H1 (cell line): ENCODE data around the gene PCSK9. TPM values are rescaled to one million over a fixed set of nuclear protein-coding genes. Genes with fewer than 3 reads are reported as not detected.

Source experiments
- CTCF ChIA-PET: fragments of 300-600 bp; sonication (Branson Sonifier 250); formaldehyde crosslinking; loops from one replicate; lab custom pipeline; 2021; ENCODE audit not compliant: partially characterized antibody; lab: Charles Lee
- POLR2A ChIA-PET: fragments of 300-600 bp; sonication (Branson Sonifier 250); formaldehyde crosslinking; loops from one replicate; lab custom pipeline; 2021; ENCODE audit warnings: inconsistent platforms; ENCODE audit not compliant: partially characterized antibody; lab: Charles Lee
- DNase-seq, 2 experiments: peaks; one replicate each; pipeline versions ENCODE4 v3.0.0 to v3.0.0-alpha.2; 2010 to 2022; ENCODE audit warnings: low spot score in 2 of 2, low read depth in 1 of 2, mixed read lengths in 1 of 2
- FAIRE-seq: peaks from 2 replicates; lab custom pipeline; 2011; peaks lifted over from hg19 to GRCh38; lab: Jason Lieb, UNC
- H2AFZ ChIP-seq: 2 replicates; pipeline ENCODE4 v1.8.1; 2012; ENCODE audit warnings: low read length, inconsistent platforms
- H2AK5ac ChIP-seq: 2 replicates; pipeline ENCODE4 v1.6.1; 2013; ENCODE audit warnings: low read depth, low read length
- H2BK120ac ChIP-seq: replicated peaks from 2 replicates; pipeline ENCODE3; 2013; ENCODE audit warnings: low read depth, low read length, inconsistent platforms
- H2BK12ac ChIP-seq: 2 replicates; pipeline ENCODE4 v1.6.1; 2013; ENCODE audit warnings: low read depth, low read length
- H2BK15ac ChIP-seq: 2 replicates; pipeline ENCODE4 v1.6.1; 2013; ENCODE audit warnings: low read length
- H2BK20ac ChIP-seq: 2 replicates; pipeline ENCODE4 v1.6.1; 2013; ENCODE audit warnings: low read length
- H2BK5ac ChIP-seq: 2 replicates; pipeline ENCODE4 v1.6.1; 2013; ENCODE audit warnings: low read depth, low read length
- H3K14ac ChIP-seq: 2 replicates; pipeline ENCODE4 v1.6.1; 2013; ENCODE audit warnings: inconsistent platforms; ENCODE audit not compliant: insufficient read length
- H3K18ac ChIP-seq: 2 replicates; pipeline ENCODE4 v1.6.1; 2013; ENCODE audit warnings: low read length; ENCODE audit errors: extremely low read depth
- H3K23ac ChIP-seq: 2 replicates; pipeline ENCODE4 v1.6.1; 2013; ENCODE audit warnings: inconsistent platforms; ENCODE audit not compliant: insufficient read length
- H3K23me2 ChIP-seq: 2 replicates; pipeline ENCODE4 v1.6.1; 2013; ENCODE audit warnings: low read depth, low read length
- H3K27ac ChIP-seq: 2 replicates; pipeline ENCODE4 v1.6.1; 2011; ENCODE audit warnings: low read depth, low read length, inconsistent platforms
- H3K27me3 ChIP-seq, 4 experiments: replicated peaks in 1 of 4; 1 replicate in 1 of 4; 2 replicates in 3 of 4; pipeline versions ENCODE4 v1.6.1 to v1.8.1; 2011 to 2013; ENCODE audit warnings: low read length in 3 of 4, mild to moderate bottlenecking in 3 of 4, inconsistent platforms in 2 of 4, mixed read lengths in 2 of 4, moderate library complexity in 1 of 4; ENCODE audit not compliant: control insufficient read depth in 3 of 4, insufficient read depth in 3 of 4; ENCODE audit errors: extremely low read depth in 1 of 4
- H3K36me3 ChIP-seq, 4 experiments: 2 replicates each; pipeline versions ENCODE4 v1.6.1 to v1.8.1; 2011 to 2013; ENCODE audit warnings: mild to moderate bottlenecking in 4 of 4, low read length in 3 of 4, moderate library complexity in 2 of 4, control low read depth in 1 of 4, inconsistent platforms in 1 of 4; ENCODE audit not compliant: insufficient read depth in 4 of 4, control insufficient read depth in 2 of 4
- H3K4ac ChIP-seq: replicated peaks from 2 replicates; pipeline ENCODE3; 2013; ENCODE audit warnings: low read length, low read depth, mixed read lengths, inconsistent platforms; ENCODE audit not compliant: insufficient read length
- H3K4me1 ChIP-seq, 4 experiments: replicated peaks in 1 of 4; 1 replicate in 1 of 4; 2 replicates in 3 of 4; pipeline versions ENCODE4 v1.6.1 to v1.8.1; 2011 to 2013; ENCODE audit warnings: low read length in 3 of 4, inconsistent platforms in 2 of 4, mixed read lengths in 1 of 4; ENCODE audit not compliant: insufficient read depth in 4 of 4, control insufficient read depth in 3 of 4
- H3K4me2 ChIP-seq, 2 experiments: 2 replicates each; pipeline versions ENCODE4 v1.6.1 to v1.8.1; 2011 to 2013; ENCODE audit warnings: low read depth in 2 of 2, low read length in 2 of 2, control low read depth in 1 of 2, inconsistent platforms in 1 of 2, mild to moderate bottlenecking in 1 of 2; ENCODE audit not compliant: insufficient read depth in 1 of 2
- H3K4me3 ChIP-seq, 4 experiments: fragments of 200-600, 300-600 bp in 1 of 4; sonication (generic), shearing (Covaris generic), sonication (Bioruptor Twin) in 1 of 4; 2 replicates each; pipeline versions ENCODE4 v1.5.1 to v1.8.1; 2011 to 2016; ENCODE audit warnings: low read length in 4 of 4, low read depth in 3 of 4, control low read depth in 2 of 4, inconsistent platforms in 2 of 4, mild to moderate bottlenecking in 2 of 4, mixed read lengths in 1 of 4, moderate library complexity in 1 of 4; ENCODE audit not compliant: insufficient read depth in 2 of 4; ENCODE audit errors: extremely low read depth in 1 of 4
- H3K56ac ChIP-seq: replicated peaks from 2 replicates; pipeline ENCODE3; 2013; ENCODE audit warnings: low read depth, mild to moderate bottlenecking, mixed read lengths, low read length, inconsistent platforms; ENCODE audit not compliant: insufficient read length
- H3K79me1 ChIP-seq: 2 replicates; pipeline ENCODE4 v1.6.1; 2013; ENCODE audit warnings: low read depth, low read length, control low read depth
- H3K79me2 ChIP-seq, 2 experiments: 2 replicates each; pipeline versions ENCODE4 v1.6.1 to v1.8.1; 2012 to 2013; ENCODE audit warnings: low read length in 2 of 2, mild to moderate bottlenecking in 2 of 2, inconsistent platforms in 1 of 2; ENCODE audit not compliant: insufficient read depth in 2 of 2, control insufficient read depth in 1 of 2
- H3K9ac ChIP-seq, 4 experiments: replicated peaks in 1 of 4; 1 replicate in 1 of 4; 2 replicates in 3 of 4; pipeline versions ENCODE4 v1.6.1 to v1.8.1; 2011 to 2013; ENCODE audit warnings: low read depth in 3 of 4, low read length in 3 of 4, control low read depth in 2 of 4, mild to moderate bottlenecking in 2 of 4, moderate library complexity in 2 of 4, inconsistent platforms in 1 of 4; ENCODE audit errors: extremely low read depth in 1 of 4
- H3K9me3 ChIP-seq, 2 experiments: 2 replicates each; pipeline versions ENCODE4 v1.6.1 to v1.8.1; 2012 to 2013; ENCODE audit warnings: mild to moderate bottlenecking in 2 of 2, moderate library complexity in 2 of 2, control low read depth in 1 of 2, inconsistent platforms in 1 of 2, low read depth in 1 of 2, low read length in 1 of 2, mixed read lengths in 1 of 2; ENCODE audit not compliant: insufficient read depth in 2 of 2
- H4K20me1 ChIP-seq, 2 experiments: replicated peaks in 1 of 2; 2 replicates each; pipeline versions ENCODE3 to v1.8.1; 2011 to 2013; ENCODE audit warnings: inconsistent platforms in 2 of 2, low read length in 2 of 2, mild to moderate bottlenecking in 1 of 2; ENCODE audit not compliant: insufficient read depth in 2 of 2, control insufficient read depth in 1 of 2
- H4K5ac ChIP-seq: 2 replicates; pipeline ENCODE4 v1.6.1; 2013; ENCODE audit warnings: low read length, low read depth, mixed read lengths, inconsistent platforms; ENCODE audit not compliant: insufficient read length
- H4K8ac ChIP-seq: 2 replicates; pipeline ENCODE4 v1.8.0; 2013; ENCODE audit warnings: mild to moderate bottlenecking, moderate library complexity, low read length, inconsistent platforms; ENCODE audit not compliant: insufficient read depth; ENCODE audit errors: extremely low read depth
- H4K91ac ChIP-seq: replicated peaks from 2 replicates; pipeline ENCODE3; 2013; ENCODE audit warnings: low read length, mixed read lengths, inconsistent platforms; ENCODE audit not compliant: insufficient read length
- ASH2L ChIP-seq: fragments of 200-600, 300-600 bp; sonication (generic); IDR thresholded peaks from one replicate; pipeline ENCODE4 v1.7.1; 2017; ENCODE audit warnings: low read length
- BCL11A ChIP-seq, 2 experiments: IDR thresholded peaks; one replicate each; pipeline ENCODE4 v1.6.1; 2011; ENCODE audit warnings: low read depth in 2 of 2, low read length in 2 of 2, mild to moderate bottlenecking in 2 of 2
- CREB1 ChIP-seq: IDR thresholded peaks from 2 replicates; pipeline ENCODE4 v1.6.1; 2012; ENCODE audit warnings: inconsistent platforms
- EGR1 ChIP-seq: IDR thresholded peaks from 2 replicates; pipeline ENCODE4 v1.6.1; 2011; ENCODE audit warnings: low read depth, low read length, borderline replicate concordance
- EZH2 ChIP-seq: fragments of 200-600 bp; sonication (generic); IDR thresholded peaks from 2 replicates; pipeline ENCODE4 v1.7.1; 2012; ENCODE audit warnings: low read depth, mild to moderate bottlenecking, moderate library complexity, low read length, inconsistent platforms; ENCODE audit not compliant: severe bottlenecking
- JUND ChIP-seq: IDR thresholded peaks from 2 replicates; pipeline ENCODE4 v1.6.1; 2011; ENCODE audit warnings: mild to moderate bottlenecking, improper control_type of control experiment, low read length
- KDM5A ChIP-seq: fragments of 200-600 bp; IDR thresholded peaks from 2 replicates; pipeline ENCODE4 v1.7.1; 2012; ENCODE audit warnings: mild to moderate bottlenecking, low read length, inconsistent platforms, mixed read lengths
- MAFK ChIP-seq: IDR thresholded peaks from 2 replicates; pipeline ENCODE4 v1.6.1; 2012; ENCODE audit warnings: low read depth, mild to moderate bottlenecking, improper control_type of control experiment, low read length
- POU5F1 ChIP-seq: IDR thresholded peaks from 2 replicates; pipeline ENCODE4 v1.6.1; 2011; ENCODE audit warnings: low read depth, mild to moderate bottlenecking, low read length, moderate library complexity
- SP4 ChIP-seq: IDR thresholded peaks from 2 replicates; pipeline ENCODE4 v1.6.1; 2012; ENCODE audit warnings: low read length, inconsistent platforms
- TAF7 ChIP-seq: optimal IDR thresholded peaks from 2 replicates; pipeline ENCODE3; 2011; ENCODE audit warnings: low read depth, mild to moderate bottlenecking, inconsistent platforms, low read length, moderate library complexity, borderline replicate concordance
- TCF12 ChIP-seq: IDR thresholded peaks from 2 replicates; pipeline ENCODE4 v1.6.1; 2011; ENCODE audit warnings: low read depth, mild to moderate bottlenecking, low read length
- YY1 ChIP-seq: IDR thresholded peaks from 2 replicates; pipeline ENCODE4 v1.6.1; 2011; ENCODE audit warnings: low read depth, mild to moderate bottlenecking, low read length
- WGBS, 2 experiments: shearing (Covaris generic) in 1 of 2; methylation state at CpG; one replicate each; pipeline versions ENCODE4 v1.1.6 to v1.1.7; 2013 to 2015; ENCODE audit warnings: low lambda C conversion rate in 2 of 2, mixed read lengths in 2 of 2, inconsistent platforms in 1 of 2, low coverage in 1 of 2, missing lambda C conversion rate in 1 of 2; ENCODE audit not compliant: insufficient replicate concordance in 2 of 2, insufficient coverage in 1 of 2, insufficient read length in 1 of 2; ENCODE audit errors: extremely low coverage in 1 of 2, missing lambda C conversion rate in 1 of 2; 5-methylcytosine and 5-hydroxymethylcytosine counted together
- polyA plus RNA-seq, 7 experiments: library from polyadenylated mRNA; depleted of rRNA in 3 of 7; stranded (reverse) in 5 of 7; unstranded in 2 of 7; fragments of >200 nt in 5 of 7; fragments of 200-250 nt in 2 of 7; gene quantifications; 1 replicate in 5 of 7; 2 replicates in 1 of 7; 4 replicates in 1 of 7; pipeline versions ENCODE4 v1.2.1 to v1.2.3, GENCODE V29; 2011 to 2013; ENCODE audit warnings: missing spikeins in 2 of 7, mixed read lengths in 2 of 7
- total RNA-seq: library from RNA; stranded (reverse); fragmentation: NEBNext Ultra II Directional; extraction: Animal tissue kit (Norgen Biotek cat#: 25700); gene quantifications from 2 replicates; pipeline ENCODE4 v1.2.1, GENCODE V29; 2021

Gene PCSK9
- total and polyA plus RNA-seq, 2 of the 8 experiments (the other 6 are each of a cell fraction or from before 2014, with no cell fraction given): 22.3 to 32.3 TPM

DNA sequence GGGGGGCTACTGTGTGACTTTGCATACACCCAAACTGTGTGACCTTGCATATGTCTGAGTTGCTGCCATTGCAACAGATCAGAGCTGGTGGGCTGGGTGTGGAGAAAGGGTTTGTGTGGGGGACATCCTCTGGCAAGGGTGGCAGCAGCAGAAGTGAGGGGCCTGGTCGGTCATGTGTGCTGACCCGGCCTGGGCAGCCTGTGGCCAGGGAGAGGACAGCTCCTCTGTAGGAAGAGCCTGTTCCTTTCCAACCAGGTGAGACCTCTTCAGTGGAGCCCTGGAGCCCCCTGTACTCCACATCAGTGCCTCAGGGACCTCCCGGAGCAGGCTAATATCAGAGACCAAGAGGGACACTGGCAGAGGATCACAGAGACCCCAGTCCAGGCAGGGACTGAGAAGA, 8.3 kb downstream of the PCSK9 start:
- Histone ChIP-seq H3K36me3 (peaks cover 0 to 17% (median under 1%) of the 10 kb centered on the region in 4 experiments; a peak in 3 of 8 replicates), H2BK12ac (no peak overlapping the region), H3K4me3 (no peak overlapping the region), H2BK120ac (no peak overlapping the region), H3K79me1 (no peaks in the 10 kb centered on the region; the same call in none of the 2 replicates), H2BK15ac (no peak overlapping the region), H3K4me1 (no peaks in the 10 kb centered on the region; a peak in 1 of 7 replicates), H2AFZ (no peak overlapping the region), H4K8ac (no peak overlapping the region), H3K4me2 (no peak overlapping the region), H3K9ac (no peak overlapping the region), H2BK20ac (no peak overlapping the region), H3K27me3 (no peaks in the 10 kb centered on the region), H3K56ac (no peak overlapping the region), H4K5ac (no peak overlapping the region), H4K20me1 (peaks cover 0 to 31% of the 10 kb centered on the region in 2 experiments), H2BK5ac (no peak overlapping the region), H3K23ac (no peak overlapping the region), H3K18ac (no peak overlapping the region), H3K23me2 (no peaks in the 10 kb centered on the region), H3K9me3 (no peaks in the 10 kb centered on the region), H2AK5ac (no peak overlapping the region), H3K79me2 (peaks cover 1 to 4% of the 10 kb centered on the region in 2 experiments; a peak in 1 of 4 replicates), H3K27ac (no peak overlapping the region), H3K4ac (no peak overlapping the region), H3K14ac (no peak overlapping the region), H4K91ac (no peak overlapping the region)
- no peak for DNase-seq
- CTCF ChIA-PET: interaction anchor here (0.7 to 4.3 kb wide), 5 partner anchors 10 to 140 kb away, joined by 3 to 31 read pairs (median 4); no protein-coding TSS in a partner anchor
- no peak for FAIRE-seq
- WGBS, 2 experiments: 76% methylated on average over 3 of the region's 3 CpGs; no CpG with 5 or more reads in 1 of the 2 experiments
- POLR2A ChIA-PET: no interaction called here
- TF ChIP-seq EZH2 (no peak), TAF7 (no peak), CREB1 (no peak), YY1 (no peak), ASH2L (no peak), SP4 (no peak), POU5F1 (no peak), MAFK (no peak), EGR1 (no peak), JUND (no peak), TCF12 (no peak), KDM5A (no peak), BCL11A (IDR thresholded peaks at IDR 0.05; ENCODE audit: low read depth in 2 of 2, low read length in 2 of 2) (no peak)
